Body of pancreas (tissue), 4 donors: Measurements from ENCODE around the gene WDR7.

Source experiments
- CTCF ChIP-seq, 7 experiments: fragments of 450-650 bp in 4 of 7; fragments of 200-600 bp in 3 of 7; sonication (generic) in 3 of 7; IDR thresholded peaks; one replicate each; pipeline ENCODE4 v1.5.1; 2016 to 2019; ENCODE audit warnings: antibody characterized with exemption in 7 of 7
- POLR2A ChIP-seq, 3 donors: fragments of 450-650 bp; IDR thresholded peaks; one replicate each; pipeline ENCODE4 v1.6.1; 2016; ENCODE audit warnings: antibody characterized with exemption in 3 of 3, mild to moderate bottlenecking in 2 of 3

GRCh38 chr18:56967035-56967434 lies 315.9 kb downstream of the WDR7 start:
- no peak for TF ChIP-seq CTCF (IDR thresholded peaks at IDR 0.05)
- no peak for TF ChIP-seq POLR2A (IDR thresholded peaks at IDR 0.05)
